Measurements from ENCODE around the gene RNF144A. TPM values are rescaled to one million over a fixed set of nuclear protein-coding genes. Genes with fewer than 3 reads are reported as not detected.
A peak's percentile ranks its signal among the peaks of the same experiment; 100 is the strongest.

RNF144A gene
- total and polyA plus RNA-seq, 2 donors (not counting 3 experiments of a cell fraction or from before 2014, with no cell fraction given), result 9.7 to 28.8 TPM

DNA sequence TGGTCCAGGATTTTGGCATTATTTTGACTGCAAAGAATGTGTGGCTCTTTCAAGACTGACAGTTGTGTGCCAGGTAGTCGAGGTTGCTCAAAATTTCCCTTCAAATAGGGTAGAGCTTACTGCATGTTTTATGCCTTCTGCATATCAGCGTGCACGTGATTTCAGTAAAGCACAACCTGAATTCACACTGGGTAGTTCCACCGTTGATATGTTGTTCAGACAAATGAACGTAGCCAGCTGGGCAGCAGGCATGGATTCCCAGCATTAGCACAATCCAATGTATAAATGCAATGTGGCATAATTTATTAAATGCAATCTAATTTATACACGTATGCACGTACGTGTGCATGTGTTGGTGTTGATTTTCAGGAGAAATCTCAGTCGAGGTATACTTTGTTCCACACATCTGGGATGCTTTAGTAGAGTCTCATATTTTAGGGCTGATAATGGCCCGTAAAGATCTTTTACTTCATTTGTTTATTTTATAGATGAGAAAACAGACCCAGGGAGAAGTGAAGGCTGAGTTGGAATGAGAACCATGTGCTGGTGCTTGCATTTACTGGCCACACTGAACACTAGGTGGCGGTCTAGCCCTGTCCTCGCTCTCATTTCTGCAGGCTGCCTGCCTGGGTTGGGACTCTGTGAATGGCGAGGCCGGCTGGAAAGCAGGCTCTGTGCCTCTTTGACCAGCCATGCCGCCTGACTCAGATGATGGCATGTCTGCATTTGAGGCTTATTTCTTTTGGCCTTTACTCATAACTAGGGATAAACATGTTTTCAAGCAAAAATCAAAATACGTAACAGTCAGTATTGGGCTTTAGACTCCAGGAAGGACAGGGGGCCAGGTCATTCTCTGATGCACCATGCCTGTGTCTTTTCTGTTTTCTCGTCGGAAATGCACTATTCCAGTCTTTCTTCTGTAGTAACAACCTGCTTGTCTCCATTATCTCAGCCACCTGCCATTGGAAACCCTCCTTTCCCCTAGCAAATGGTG, 120.4 kb downstream of the RNF144A start:
- no peaks in the 10 kb centered on the region for H3K9me1 ChIP-seq (replicated peaks; ENCODE audit: control insufficient read depth, extremely low read depth, insufficient read depth, low read length)
- TF ChIP-seq, protein P1, sequence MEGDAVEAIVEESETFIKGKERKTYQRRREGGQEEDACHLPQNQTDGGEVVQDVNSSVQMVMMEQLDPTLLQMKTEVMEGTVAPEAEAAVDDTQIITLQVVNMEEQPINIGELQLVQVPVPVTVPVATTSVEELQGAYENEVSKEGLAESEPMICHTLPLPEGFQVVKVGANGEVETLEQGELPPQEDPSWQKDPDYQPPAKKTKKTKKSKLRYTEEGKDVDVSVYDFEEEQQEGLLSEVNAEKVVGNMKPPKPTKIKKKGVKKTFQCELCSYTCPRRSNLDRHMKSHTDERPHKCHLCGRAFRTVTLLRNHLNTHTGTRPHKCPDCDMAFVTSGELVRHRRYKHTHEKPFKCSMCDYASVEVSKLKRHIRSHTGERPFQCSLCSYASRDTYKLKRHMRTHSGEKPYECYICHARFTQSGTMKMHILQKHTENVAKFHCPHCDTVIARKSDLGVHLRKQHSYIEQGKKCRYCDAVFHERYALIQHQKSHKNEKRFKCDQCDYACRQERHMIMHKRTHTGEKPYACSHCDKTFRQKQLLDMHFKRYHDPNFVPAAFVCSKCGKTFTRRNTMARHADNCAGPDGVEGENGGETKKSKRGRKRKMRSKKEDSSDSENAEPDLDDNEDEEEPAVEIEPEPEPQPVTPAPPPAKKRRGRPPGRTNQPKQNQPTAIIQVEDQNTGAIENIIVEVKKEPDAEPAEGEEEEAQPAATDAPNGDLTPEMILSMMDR (IDR thresholded peaks at IDR 0.05; ENCODE audit: extremely low read depth in 1 of 2, insufficient read depth in 1 of 2, low read depth in 1 of 2, low read length in 2 of 2), result peak; percentile 63 to 87
- TF ChIP-seq EZH2 (IDR thresholded peaks at IDR 0.05; ENCODE audit: borderline replicate concordance, low read depth, low read length, severe bottlenecking), result no peak
- H3K9ac ChIP-seq (replicated peaks; ENCODE audit: extremely low read depth, insufficient read depth, low read length), result no peak overlapping the region
- peaks cover 0 to 5% of the 10 kb centered on the region in 2 experiments for H3K36me3 ChIP-seq (ENCODE audit: control insufficient read depth in 2 of 2, extremely low read depth in 1 of 2, insufficient read depth in 2 of 2, low read length in 2 of 2)
- ChIA-PET CTCF (interaction anchor here (0.8 to 5.9 kb wide), 4 partner anchors 9 to 140 kb away, joined by 3 to 31 read pairs (median 17); no protein-coding TSS in a partner anchor), POLR2A (no interaction called here)
- H4K20me1 ChIP-seq (replicated peaks; ENCODE audit: control insufficient read depth, extremely low read depth, insufficient read depth, low read length), result no peaks in the 10 kb centered on the region
- DNase-seq (ENCODE audit: low read depth, low spot score), result peak; percentile 52
- H3K4me3 ChIP-seq (replicated peaks in 1 of 3; ENCODE audit: insufficient read depth in 1 of 3, low read depth in 1 of 3, low read length in 3 of 3), result no peak overlapping the region
- FAIRE-seq, result peak; percentile 87
- intact Hi-C loops (cut with micrococcal nuclease), result loop anchor here (1.0 to 2.0 kb wide), 3 partner anchors 47 to 141 kb away; no protein-coding TSS in a partner anchor
- BruUV-seq (replicated peaks), result no TSS peak
- dilution Hi-C loops (cut with MboI; ENCODE audit: extremely low pct_ligation_motif_present, low sequenced_read_pairs), result no loop called here
- H3K79me2 ChIP-seq (ENCODE audit: control insufficient read depth, insufficient read depth, low read length), result no peaks in the 10 kb centered on the region
- H3K9me3 ChIP-seq (replicated peaks; ENCODE audit: control insufficient read depth, insufficient read depth, low read length), result no peaks in the 10 kb centered on the region
- H3K4me1 ChIP-seq (ENCODE audit: control insufficient read depth, extremely low read depth, insufficient read depth, low read length), result no peaks in the 10 kb centered on the region
- H2AFZ ChIP-seq (ENCODE audit: low read depth, low read length), result no peak overlapping the region
- H3K27ac ChIP-seq (ENCODE audit: insufficient read depth, low read depth, low read length), result no peak overlapping the region
- no peak overlapping the region for H3K4me2 ChIP-seq (ENCODE audit: insufficient read depth, low read length)
- no peaks in the 10 kb centered on the region for H3K27me3 ChIP-seq (ENCODE audit: control insufficient read depth in 2 of 2, insufficient read depth in 2 of 2, low read length in 2 of 2)

DNA sequence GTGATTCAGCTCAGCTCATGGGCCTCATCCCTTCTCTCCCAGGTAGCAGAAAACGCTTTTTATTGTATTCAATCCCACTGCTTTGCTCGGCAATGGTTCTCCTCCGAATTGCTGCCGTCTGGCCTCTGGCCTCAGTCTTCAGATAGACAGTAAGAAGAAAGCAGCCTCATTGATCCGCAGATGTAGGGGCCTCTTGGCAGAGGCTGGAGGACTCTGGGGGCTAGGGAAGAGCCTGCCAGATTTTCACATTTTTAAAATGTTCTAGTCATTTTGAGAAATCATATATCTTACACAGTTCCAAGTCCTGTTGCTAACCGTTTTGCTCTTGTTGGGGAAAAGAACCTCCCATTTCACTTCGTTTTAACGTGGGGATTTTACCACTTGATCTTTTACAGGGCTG, 123.3 kb downstream of the RNF144A start:
- ChIA-PET POLR2A (no interaction called here), CTCF (interaction anchor here (2.1 kb wide), 1 partner anchor 144 kb away, joined by 7 read pairs; no protein-coding TSS in a partner anchor)
- H3K9ac ChIP-seq (replicated peaks; ENCODE audit: extremely low read depth, insufficient read depth, low read length), result no peak overlapping the region
- intact Hi-C loops (cut with micrococcal nuclease) (no loop called here), dilution Hi-C loops (cut with MboI; ENCODE audit: extremely low pct_ligation_motif_present, low sequenced_read_pairs) (no loop called here)
- no peak overlapping the region for H3K4me2 ChIP-seq (ENCODE audit: insufficient read depth, low read length)
- H3K27ac ChIP-seq (ENCODE audit: insufficient read depth, low read depth, low read length), result no peak overlapping the region
- H3K79me2 ChIP-seq (ENCODE audit: control insufficient read depth, insufficient read depth, low read length), result no peaks in the 10 kb centered on the region
- DNase-seq (ENCODE audit: low read depth, low spot score), result no peak
- H3K4me1 ChIP-seq (ENCODE audit: control insufficient read depth, extremely low read depth, insufficient read depth, low read length), result peaks cover 7% of the 10 kb centered on the region
- H2AFZ ChIP-seq (ENCODE audit: low read depth, low read length), result no peak overlapping the region
- H3K36me3 ChIP-seq (ENCODE audit: control insufficient read depth in 2 of 2, extremely low read depth in 1 of 2, insufficient read depth in 2 of 2, low read length in 2 of 2), result peaks cover 0 to 3% of the 10 kb centered on the region in 2 experiments
- H3K27me3 ChIP-seq (ENCODE audit: control insufficient read depth in 2 of 2, insufficient read depth in 2 of 2, low read length in 2 of 2), result no peaks in the 10 kb centered on the region
- no peak for TF ChIP-seq JUN (IDR thresholded peaks at IDR 0.05; ENCODE audit: borderline replicate concordance, insufficient read depth, insufficient read length, low read depth)
- TF ChIP-seq, protein P1 (IDR thresholded peaks at IDR 0.05; ENCODE audit: extremely low read depth in 1 of 2, insufficient read depth in 1 of 2, low read depth in 1 of 2, low read length in 2 of 2), result no peak
- no peak for TF ChIP-seq POLR2A (IDR thresholded peaks at IDR 0.05; ENCODE audit: low read depth, low read length)
- BruUV-seq (replicated peaks), result no TSS peak
- no peak for FAIRE-seq
- H3K9me1 ChIP-seq (replicated peaks; ENCODE audit: control insufficient read depth, extremely low read depth, insufficient read depth, low read length), result no peaks in the 10 kb centered on the region
- H3K9me3 ChIP-seq (replicated peaks; ENCODE audit: control insufficient read depth, insufficient read depth, low read length), result no peaks in the 10 kb centered on the region
- H4K20me1 ChIP-seq (replicated peaks; ENCODE audit: control insufficient read depth, extremely low read depth, insufficient read depth, low read length), result no peaks in the 10 kb centered on the region
- H3K4me3 ChIP-seq (replicated peaks in 1 of 3; ENCODE audit: insufficient read depth in 1 of 3, low read depth in 1 of 3, low read length in 3 of 3), result no peak overlapping the region

Measured in endothelial cell of umbilical vein (primary cell).